Panc1 (cell line): ENCODE results near the gene ZNF304.

Source experiments
- CTCF ChIP-seq: fragments of 450-650 bp; IDR thresholded peaks from 2 replicates; pipeline ENCODE4 v1.5.1; 2017; ENCODE audit warnings: mild to moderate bottlenecking
- POLR2AphosphoS5 ChIP-seq: IDR thresholded peaks from 2 replicates; pipeline ENCODE4 v1.6.1; 2012; ENCODE audit warnings: mild to moderate bottlenecking, low read depth, low read length, moderate library complexity
- SIN3A ChIP-seq: IDR thresholded peaks from 2 replicates; pipeline ENCODE4 v1.6.1; 2012; ENCODE audit warnings: low read depth, mild to moderate bottlenecking, low read length, moderate library complexity, borderline replicate concordance; ENCODE audit not compliant: insufficient read depth

DNA sequence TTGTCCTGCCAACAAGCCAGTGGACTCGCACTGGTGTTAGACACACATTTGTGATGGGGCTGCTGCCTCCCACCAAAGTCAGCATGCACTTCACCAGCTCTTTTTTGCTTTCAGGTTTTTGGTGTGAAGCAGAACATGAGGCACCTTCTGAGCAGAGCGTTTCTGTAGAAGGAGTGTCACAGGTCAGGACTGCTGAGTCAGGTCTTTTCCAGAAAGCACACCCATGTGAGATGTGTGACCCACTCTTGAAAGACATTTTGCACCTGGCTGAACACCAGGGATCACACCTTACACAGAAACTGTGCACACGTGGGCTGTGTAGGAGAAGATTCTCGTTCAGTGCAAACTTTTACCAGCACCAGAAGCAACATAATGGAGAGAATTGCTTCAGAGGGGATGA, 4.8 kb downstream of the ZNF304 start:
- no peak for TF ChIP-seq CTCF
- no peak for TF ChIP-seq POLR2AphosphoS5
- TF ChIP-seq SIN3A: no peak
